GM23338 (cell line): Measurements from ENCODE around the gene DNAJC16. TPM values are rescaled to one million over a fixed set of nuclear protein-coding genes. Genes with fewer than 3 reads are reported as not detected.
"Not testable (repeated sequence)": the region's sequence is repeated elsewhere in the genome, so short reads cannot be mapped to it uniquely, and the experiment has no call there.

ENCODE experiments used
- ATAC-seq: fragments of 200-7000 bp; cut with Tn5 transposase; 3 replicates; pipeline ENCODE4 v1.9.1; 2020
- DNase-seq: peaks from one replicate; pipeline ENCODE4 v3.0.0-alpha.2; 2015; ENCODE audit warnings: low spot score
- H2AFZ ChIP-seq: fragments of 200-600 bp; sonication (generic); 2 replicates; pipeline ENCODE4 v1.8.0; 2016; ENCODE audit warnings: antibody characterized with exemption, mild to moderate bottlenecking, moderate library complexity
- H3F3A ChIP-seq: fragments of 200-600 bp; sonication (generic); replicated peaks from 2 replicates; pipeline ENCODE4 v1.8.0; 2017; ENCODE audit warnings: antibody characterized with exemption, mixed run types, low read depth
- H3K27ac ChIP-seq: fragments of 200-600 bp; sonication (generic); 2 replicates; pipeline ENCODE4 v1.6.1; 2016; ENCODE audit warnings: low read depth
- H3K27me3 ChIP-seq: fragments of 200-600 bp; sonication (generic); 2 replicates; pipeline ENCODE4 v1.8.0; 2016; ENCODE audit warnings: mild to moderate bottlenecking, mixed run types, moderate library complexity; ENCODE audit not compliant: insufficient read depth
- H3K36me3 ChIP-seq: fragments of 200-600 bp; sonication (generic); 2 replicates; pipeline ENCODE4 v1.8.0; 2016; ENCODE audit warnings: mild to moderate bottlenecking; ENCODE audit not compliant: insufficient read depth
- H3K4me1 ChIP-seq: fragments of 200-600 bp; sonication (generic); 2 replicates; pipeline ENCODE4 v1.8.0; 2016; ENCODE audit warnings: mild to moderate bottlenecking, moderate library complexity; ENCODE audit not compliant: insufficient read depth
- H3K4me2 ChIP-seq: fragments of 200-600 bp; sonication (generic); 2 replicates; pipeline ENCODE4 v1.7.1; 2017; ENCODE audit warnings: mixed run types
- H3K4me3 ChIP-seq: fragments of 200-600 bp; sonication (generic); 2 replicates; pipeline ENCODE4 v1.6.1; 2016; ENCODE audit warnings: mixed run types
- H3K79me2 ChIP-seq: fragments of 200-600 bp; sonication (generic); replicated peaks from 2 replicates; pipeline ENCODE4 v1.8.0; 2017; ENCODE audit warnings: mild to moderate bottlenecking; ENCODE audit not compliant: insufficient read depth
- H3K9me2 ChIP-seq: fragments of 200-600 bp; sonication (generic); 2 replicates; pipeline ENCODE4 v1.8.0; 2017; ENCODE audit not compliant: insufficient read depth
- H4K20me1 ChIP-seq: fragments of 200-600 bp; sonication (generic); replicated peaks from 2 replicates; pipeline ENCODE4 v1.8.0; 2017; ENCODE audit warnings: mild to moderate bottlenecking; ENCODE audit not compliant: insufficient read depth
- H3K27ac Mint-ChIP-seq: 2 replicates; pipeline ENCODE4 v1.8.0; 2020; ENCODE audit warnings: inconsistent platforms, mild to moderate bottlenecking, moderate library complexity, mixed read lengths
- H3K27me3 Mint-ChIP-seq: 3 replicates; pipeline ENCODE4 v1.8.0; 2022; ENCODE audit warnings: low read depth, mild to moderate bottlenecking, moderate library complexity, mixed read lengths, inconsistent platforms; ENCODE audit not compliant: insufficient read depth, poor library complexity
- H3K36me3 Mint-ChIP-seq: 3 replicates; pipeline ENCODE4 v1.8.0; 2021; ENCODE audit warnings: low read depth, mild to moderate bottlenecking, inconsistent platforms, moderate library complexity, mixed read lengths
- H3K4me1 Mint-ChIP-seq: 3 replicates; pipeline ENCODE4 v1.8.0; 2020; ENCODE audit warnings: mild to moderate bottlenecking, inconsistent platforms, mixed read lengths
- H3K4me3 Mint-ChIP-seq: 3 replicates; pipeline ENCODE4 v1.8.0; 2021; ENCODE audit warnings: moderate library complexity, mild to moderate bottlenecking, inconsistent platforms, mixed read lengths
- H3K9me3 Mint-ChIP-seq: 3 replicates; pipeline ENCODE4 v1.8.0; 2020; ENCODE audit warnings: moderate library complexity, mild to moderate bottlenecking, inconsistent platforms, mixed read lengths
- CREB1 ChIP-seq: fragments of 250-450 bp; sonication (Bioruptor Pico); IDR thresholded peaks from 2 replicates; pipeline ENCODE4 v1.5.0; 2020; ENCODE audit warnings: low read depth, mild to moderate bottlenecking, moderate library complexity
- EZH2 ChIP-seq: fragments of 200-600 bp; sonication (generic); IDR thresholded peaks from one replicate; pipeline ENCODE4 v1.8.0; 2017; ENCODE audit warnings: antibody characterized with exemption, mild to moderate bottlenecking, low read depth; ENCODE audit not compliant: unreplicated experiment
- EZH2phosphoT487 ChIP-seq: fragments of 200-600 bp; sonication (generic); IDR thresholded peaks from one replicate; pipeline ENCODE4 v1.8.1; 2018; ENCODE audit warnings: antibody characterized with exemption; ENCODE audit not compliant: unreplicated experiment
- JUNB ChIP-seq: IDR thresholded peaks from one replicate; pipeline ENCODE4 v1.6.1; 2016; ENCODE audit warnings: antibody characterized with exemption; ENCODE audit not compliant: unreplicated experiment
- NANOG ChIP-seq: IDR thresholded peaks from 2 replicates; pipeline ENCODE4 v1.6.1; 2016; ENCODE audit warnings: antibody characterized with exemption, borderline replicate concordance
- POLR2AphosphoS5 ChIP-seq: IDR thresholded peaks from 2 replicates; pipeline ENCODE4 v1.6.1; 2016; ENCODE audit warnings: antibody characterized with exemption, low read depth
- ZNF114 ChIP-seq: fragments of 250-450 bp; sonication (Bioruptor Pico); IDR thresholded peaks from 2 replicates; pipeline ENCODE4 v1.5.0; 2020; ENCODE audit warnings: mild to moderate bottlenecking, moderate library complexity
- ZNF331 ChIP-seq: fragments of 250-450 bp; sonication (Bioruptor Pico); IDR thresholded peaks from 2 replicates; pipeline ENCODE4 v1.5.0; 2020; ENCODE audit warnings: low read depth, mild to moderate bottlenecking, moderate library complexity
- polyA plus RNA-seq: library from polyadenylated mRNA; unstranded; fragments of >200 nt; fragmentation: Nextera tagmentation; extraction: Ambion mirVana; gene quantifications from 2 replicates; pipeline ENCODE4 v1.2.1, GENCODE V29; 2016
- total RNA-seq: library from RNA; depleted of rRNA; stranded (reverse); fragments of >200 nt; shearing (Covaris generic); gene quantifications from 2 replicates; pipeline ENCODE4 v1.2.3, GENCODE V29; 2014
- TF ChIP-seq, protein P1 (sequence below): fragments of 250-450 bp; sonication (Bioruptor Pico); IDR thresholded peaks from 2 replicates; pipeline ENCODE4 v1.5.0; 2020; ENCODE audit warnings: mild to moderate bottlenecking, moderate library complexity
- TF ChIP-seq, protein P2 (sequence below): IDR thresholded peaks from 2 replicates; pipeline ENCODE4 v1.6.1; 2016; ENCODE audit warnings: antibody characterized with exemption
- TF ChIP-seq, protein P3 (sequence below), 2 experiments: fragments of 200-600 bp in 1 of 2; sonication (generic) in 1 of 2; conservative IDR thresholded peaks; 2 replicates each; pipeline versions ENCODE4 v1.5.1 to v1.6.1; 2016 to 2017; ENCODE audit warnings: antibody characterized with exemption in 2 of 2, low read depth in 2 of 2, mild to moderate bottlenecking in 2 of 2, moderate library complexity in 1 of 2

Gene DNAJC16
- total and polyA plus RNA-seq, 2 experiments from 2014 or later = 6.3 to 18.0 TPM

DNA sequence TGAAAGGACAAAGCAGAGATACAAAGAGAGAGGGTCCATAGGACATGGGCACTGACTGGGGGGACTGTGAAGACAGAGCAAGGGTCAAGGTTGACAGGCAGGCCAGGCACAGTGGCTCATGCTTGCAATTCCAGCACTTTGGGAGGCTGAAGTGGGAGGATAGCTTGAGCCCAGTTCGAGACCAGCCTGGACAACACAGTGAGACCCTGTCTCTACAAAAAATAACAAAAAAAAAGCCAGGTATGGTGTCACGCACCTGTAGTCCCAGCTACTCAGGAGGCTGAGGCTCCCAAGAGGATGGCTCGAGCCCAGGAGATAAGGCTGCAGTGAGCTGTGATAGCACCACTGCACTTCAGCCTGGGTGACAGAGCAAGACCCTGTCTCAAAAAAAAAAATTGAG, 7.0 kb upstream of the DNAJC16 start:
- H3K27ac ChIP-seq = no peak overlapping the region
- H3K4me2 ChIP-seq = no peak overlapping the region
- Mint-ChIP-seq H3K9me3 (no peaks in the 10 kb centered on the region), H3K27ac (no peak overlapping the region), H3K27me3 (no peaks in the 10 kb centered on the region), H3K4me3 (no peak overlapping the region), H3K4me1 (peaks cover 21% of the 10 kb centered on the region), H3K36me3 (peaks cover 17% of the 10 kb centered on the region)
- H3K4me1 ChIP-seq = peaks cover 6% of the 10 kb centered on the region
- no peaks in the 10 kb centered on the region for H3K36me3 ChIP-seq
- H2AFZ ChIP-seq = no peak overlapping the region
- DNase-seq = no peak
- peaks cover 29% of the 10 kb centered on the region; the same call in 1 of the 2 replicates for H3K79me2 ChIP-seq
- H3K9me2 ChIP-seq = no peaks in the 10 kb centered on the region
- 0 out of 2 replicates have a peak, but pooled peaks cover 2% of the 10 kb centered on the region for H3F3A ChIP-seq
- no peaks in the 10 kb centered on the region for H3K27me3 ChIP-seq
- no peak overlapping the region for H3K4me3 ChIP-seq
- ATAC-seq = no peak
- TF ChIP-seq EZH2 (no peak), EZH2phosphoT487 (no peak), CREB1 (CRISPR knock-in tag) (no peak), POLR2AphosphoS5 (no peak), JUNB (no peak), ZNF331 (CRISPR knock-in tag) (no peak), ZNF114 (CRISPR knock-in tag) (no peak), NANOG (no peak)
- TF ChIP-seq, protein P1, sequence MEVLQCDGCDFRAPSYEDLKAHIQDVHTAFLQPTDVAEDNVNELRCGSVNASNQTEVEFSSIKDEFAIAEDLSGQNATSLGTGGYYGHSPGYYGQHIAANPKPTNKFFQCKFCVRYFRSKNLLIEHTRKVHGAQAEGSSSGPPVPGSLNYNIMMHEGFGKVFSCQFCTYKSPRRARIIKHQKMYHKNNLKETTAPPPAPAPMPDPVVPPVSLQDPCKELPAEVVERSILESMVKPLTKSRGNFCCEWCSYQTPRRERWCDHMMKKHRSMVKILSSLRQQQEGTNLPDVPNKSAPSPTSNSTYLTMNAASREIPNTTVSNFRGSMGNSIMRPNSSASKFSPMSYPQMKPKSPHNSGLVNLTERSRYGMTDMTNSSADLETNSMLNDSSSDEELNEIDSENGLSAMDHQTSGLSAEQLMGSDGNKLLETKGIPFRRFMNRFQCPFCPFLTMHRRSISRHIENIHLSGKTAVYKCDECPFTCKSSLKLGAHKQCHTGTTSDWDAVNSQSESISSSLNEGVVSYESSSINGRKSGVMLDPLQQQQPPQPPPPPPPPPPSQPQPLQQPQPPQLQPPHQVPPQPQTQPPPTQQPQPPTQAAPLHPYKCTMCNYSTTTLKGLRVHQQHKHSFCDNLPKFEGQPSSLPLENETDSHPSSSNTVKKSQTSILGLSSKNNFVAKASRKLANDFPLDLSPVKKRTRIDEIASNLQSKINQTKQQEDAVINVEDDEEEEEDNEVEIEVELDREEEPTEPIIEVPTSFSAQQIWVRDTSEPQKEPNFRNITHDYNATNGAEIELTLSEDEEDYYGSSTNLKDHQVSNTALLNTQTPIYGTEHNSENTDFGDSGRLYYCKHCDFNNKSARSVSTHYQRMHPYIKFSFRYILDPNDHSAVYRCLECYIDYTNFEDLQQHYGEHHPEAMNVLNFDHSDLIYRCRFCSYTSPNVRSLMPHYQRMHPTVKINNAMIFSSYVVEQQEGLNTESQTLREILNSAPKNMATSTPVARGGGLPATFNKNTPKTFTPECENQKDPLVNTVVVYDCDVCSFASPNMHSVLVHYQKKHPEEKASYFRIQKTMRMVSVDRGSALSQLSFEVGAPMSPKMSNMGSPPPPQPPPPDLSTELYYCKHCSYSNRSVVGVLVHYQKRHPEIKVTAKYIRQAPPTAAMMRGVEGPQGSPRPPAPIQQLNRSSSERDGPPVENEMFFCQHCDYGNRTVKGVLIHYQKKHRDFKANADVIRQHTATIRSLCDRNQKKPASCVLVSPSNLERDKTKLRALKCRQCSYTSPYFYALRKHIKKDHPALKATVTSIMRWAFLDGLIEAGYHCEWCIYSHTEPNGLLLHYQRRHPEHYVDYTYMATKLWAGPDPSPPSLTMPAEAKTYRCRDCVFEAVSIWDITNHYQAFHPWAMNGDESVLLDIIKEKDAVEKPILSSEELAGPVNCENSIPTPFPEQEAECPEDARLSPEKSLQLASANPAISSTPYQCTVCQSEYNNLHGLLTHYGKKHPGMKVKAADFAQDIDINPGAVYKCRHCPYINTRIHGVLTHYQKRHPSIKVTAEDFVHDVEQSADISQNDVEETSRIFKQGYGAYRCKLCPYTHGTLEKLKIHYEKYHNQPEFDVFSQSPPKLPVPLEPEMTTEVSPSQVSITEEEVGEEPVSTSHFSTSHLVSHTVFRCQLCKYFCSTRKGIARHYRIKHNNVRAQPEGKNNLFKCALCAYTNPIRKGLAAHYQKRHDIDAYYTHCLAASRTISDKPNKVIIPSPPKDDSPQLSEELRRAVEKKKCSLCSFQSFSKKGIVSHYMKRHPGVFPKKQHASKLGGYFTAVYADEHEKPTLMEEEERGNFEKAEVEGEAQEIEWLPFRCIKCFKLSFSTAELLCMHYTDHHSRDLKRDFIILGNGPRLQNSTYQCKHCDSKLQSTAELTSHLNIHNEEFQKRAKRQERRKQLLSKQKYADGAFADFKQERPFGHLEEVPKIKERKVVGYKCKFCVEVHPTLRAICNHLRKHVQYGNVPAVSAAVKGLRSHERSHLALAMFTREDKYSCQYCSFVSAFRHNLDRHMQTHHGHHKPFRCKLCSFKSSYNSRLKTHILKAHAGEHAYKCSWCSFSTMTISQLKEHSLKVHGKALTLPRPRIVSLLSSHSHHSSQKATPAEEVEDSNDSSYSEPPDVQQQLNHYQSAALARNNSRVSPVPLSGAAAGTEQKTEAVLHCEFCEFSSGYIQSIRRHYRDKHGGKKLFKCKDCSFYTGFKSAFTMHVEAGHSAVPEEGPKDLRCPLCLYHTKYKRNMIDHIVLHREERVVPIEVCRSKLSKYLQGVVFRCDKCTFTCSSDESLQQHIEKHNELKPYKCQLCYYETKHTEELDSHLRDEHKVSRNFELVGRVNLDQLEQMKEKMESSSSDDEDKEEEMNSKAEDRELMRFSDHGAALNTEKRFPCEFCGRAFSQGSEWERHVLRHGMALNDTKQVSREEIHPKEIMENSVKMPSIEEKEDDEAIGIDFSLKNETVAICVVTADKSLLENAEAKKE (CRISPR knock-in tag) = no peak
- TF ChIP-seq, protein P2, sequence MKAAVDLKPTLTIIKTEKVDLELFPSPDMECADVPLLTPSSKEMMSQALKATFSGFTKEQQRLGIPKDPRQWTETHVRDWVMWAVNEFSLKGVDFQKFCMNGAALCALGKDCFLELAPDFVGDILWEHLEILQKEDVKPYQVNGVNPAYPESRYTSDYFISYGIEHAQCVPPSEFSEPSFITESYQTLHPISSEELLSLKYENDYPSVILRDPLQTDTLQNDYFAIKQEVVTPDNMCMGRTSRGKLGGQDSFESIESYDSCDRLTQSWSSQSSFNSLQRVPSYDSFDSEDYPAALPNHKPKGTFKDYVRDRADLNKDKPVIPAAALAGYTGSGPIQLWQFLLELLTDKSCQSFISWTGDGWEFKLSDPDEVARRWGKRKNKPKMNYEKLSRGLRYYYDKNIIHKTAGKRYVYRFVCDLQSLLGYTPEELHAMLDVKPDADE = no peak
- TF ChIP-seq, protein P3, sequence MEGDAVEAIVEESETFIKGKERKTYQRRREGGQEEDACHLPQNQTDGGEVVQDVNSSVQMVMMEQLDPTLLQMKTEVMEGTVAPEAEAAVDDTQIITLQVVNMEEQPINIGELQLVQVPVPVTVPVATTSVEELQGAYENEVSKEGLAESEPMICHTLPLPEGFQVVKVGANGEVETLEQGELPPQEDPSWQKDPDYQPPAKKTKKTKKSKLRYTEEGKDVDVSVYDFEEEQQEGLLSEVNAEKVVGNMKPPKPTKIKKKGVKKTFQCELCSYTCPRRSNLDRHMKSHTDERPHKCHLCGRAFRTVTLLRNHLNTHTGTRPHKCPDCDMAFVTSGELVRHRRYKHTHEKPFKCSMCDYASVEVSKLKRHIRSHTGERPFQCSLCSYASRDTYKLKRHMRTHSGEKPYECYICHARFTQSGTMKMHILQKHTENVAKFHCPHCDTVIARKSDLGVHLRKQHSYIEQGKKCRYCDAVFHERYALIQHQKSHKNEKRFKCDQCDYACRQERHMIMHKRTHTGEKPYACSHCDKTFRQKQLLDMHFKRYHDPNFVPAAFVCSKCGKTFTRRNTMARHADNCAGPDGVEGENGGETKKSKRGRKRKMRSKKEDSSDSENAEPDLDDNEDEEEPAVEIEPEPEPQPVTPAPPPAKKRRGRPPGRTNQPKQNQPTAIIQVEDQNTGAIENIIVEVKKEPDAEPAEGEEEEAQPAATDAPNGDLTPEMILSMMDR (conservative IDR thresholded peaks at IDR 0.05; ENCODE audit: low read depth in 2 of 2) = no peak
- H4K20me1 ChIP-seq = no peaks in the 10 kb centered on the region; the same call in 1 of the 2 replicates

DNA sequence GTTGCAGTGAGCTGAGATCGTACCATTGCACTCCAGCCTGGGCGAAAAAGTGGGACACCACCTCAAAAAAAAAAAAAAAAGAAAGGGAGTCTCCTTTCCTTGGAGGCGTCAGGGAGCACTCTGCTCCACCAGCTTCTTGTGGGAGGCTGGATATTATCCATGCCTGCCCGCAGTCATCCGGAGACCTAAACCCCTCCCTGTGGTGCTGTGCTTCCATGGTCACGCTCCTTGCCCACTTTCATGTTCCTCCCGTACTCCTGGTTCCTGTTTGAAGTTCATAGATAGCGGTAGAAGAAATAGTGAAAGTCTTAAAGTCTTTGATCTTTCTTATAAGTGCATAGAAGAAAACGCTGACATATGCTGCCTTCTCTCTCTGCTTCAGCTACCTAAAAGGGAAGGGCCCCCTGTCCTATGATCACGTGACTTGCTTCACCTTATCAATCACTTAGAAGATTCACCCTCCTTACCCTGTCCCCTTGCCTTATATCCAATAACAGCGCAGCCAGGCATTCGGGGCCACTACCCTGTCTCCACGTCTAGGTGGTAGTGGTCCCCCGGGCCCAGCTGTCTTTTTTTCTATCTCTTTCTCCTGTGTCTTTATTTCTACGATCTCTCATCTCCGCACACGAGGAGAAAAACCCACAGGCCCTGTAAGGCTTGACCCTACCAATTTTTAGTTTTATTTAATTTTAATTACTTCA, 5.3 kb upstream of the DNAJC16 start:
- H3K9me3 Mint-ChIP-seq, H3K27ac ChIP-seq, H4K20me1 ChIP-seq, DNase-seq, H3K4me3 ChIP-seq, H3K27ac Mint-ChIP-seq, H3K4me3 Mint-ChIP-seq, H3K9me2 ChIP-seq, H3K27me3 ChIP-seq, H3F3A ChIP-seq, H3K36me3 ChIP-seq, H3K27me3 Mint-ChIP-seq, ATAC-seq, H3K4me2 ChIP-seq, H2AFZ ChIP-seq: not testable (repeated sequence)
- peaks cover 25% of the 10 kb centered on the region; the same call in 1 of the 2 replicates for H3K79me2 ChIP-seq
- H3K4me1 ChIP-seq = peaks cover 15% of the 10 kb centered on the region
- peaks cover 31% of the 10 kb centered on the region for H3K4me1 Mint-ChIP-seq
- peaks cover 17% of the 10 kb centered on the region for H3K36me3 Mint-ChIP-seq
